ENCODE measurements around the gene ITGB7.

ITGB7 gene

DNA sequence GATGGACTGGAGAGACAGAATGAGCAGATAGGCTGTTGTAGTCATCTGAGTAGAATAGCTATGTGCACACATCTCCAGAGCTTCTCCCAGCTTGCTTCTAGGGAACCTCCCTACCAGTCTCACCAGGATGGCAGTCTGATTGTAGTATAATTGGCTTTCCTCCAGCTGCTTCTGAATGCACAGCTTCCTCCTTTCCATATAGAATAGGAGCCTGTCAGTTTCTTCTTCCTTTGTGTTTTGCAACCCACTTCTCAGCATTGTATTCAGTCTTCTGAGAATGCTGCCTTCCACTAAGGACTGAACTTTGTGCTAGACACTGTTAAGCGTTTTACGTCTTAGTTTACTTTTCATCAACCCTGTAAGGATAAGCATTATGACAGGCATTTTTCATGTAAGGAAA, 24.1 kb downstream of the ITGB7 start:
- no peak for TF ChIP-seq ZNF585B (tag by site-specific recombination; IDR thresholded peaks at IDR 0.05)
- TF ChIP-seq ZNF510 (tag by site-specific recombination; IDR thresholded peaks at IDR 0.05; ENCODE audit: insufficient replicate concordance) = no peak
- TF ChIP-seq ZIC2 (tag by site-specific recombination; IDR thresholded peaks at IDR 0.05) = peak; percentile 37; the same call in 1 of the 2 replicates
- ChIA-PET POLR2A (no interaction called here), CTCF (interaction anchor here (0.6 to 5.1 kb wide), 5 partner anchors 8 to 117 kb away, joined by 3 to 46 read pairs (median 4); no protein-coding TSS in a partner anchor)
- no peak overlapping the region for H3K27ac ChIP-seq (ENCODE audit: extremely low read depth, low read depth, low read length)
- H3K4me3 ChIP-seq (ENCODE audit: low read depth, low read length) = no peak overlapping the region
- no peaks in the 10 kb centered on the region for H3K9me3 ChIP-seq (ENCODE audit: control insufficient read depth, insufficient read depth, low read depth, low read length)
- H3K36me3 ChIP-seq (ENCODE audit: control insufficient read depth in 2 of 2, insufficient read depth in 1 of 2, low read length in 2 of 2) = peaks cover 23 to 65% of the 10 kb centered on the region in 2 experiments
- H3K4me1 ChIP-seq (ENCODE audit: control insufficient read depth, insufficient read depth, low read length) = peaks cover 10% of the 10 kb centered on the region; the same call in 1 of the 2 replicates

GRCh38 chr12:53181935-53182334, 25.1 kb downstream of the ITGB7 start:
- CTCF ChIA-PET = interaction anchor here (0.6 to 5.1 kb wide), 8 partner anchors 9 to 195 kb away, joined by 3 to 46 read pairs (median 4); no protein-coding TSS in a partner anchor
- H3K27ac ChIP-seq (ENCODE audit: extremely low read depth, low read depth, low read length) = 0 out of 2 replicates have a peak overlapping the region, but pooled peaks have one; percentile 80

DNA sequence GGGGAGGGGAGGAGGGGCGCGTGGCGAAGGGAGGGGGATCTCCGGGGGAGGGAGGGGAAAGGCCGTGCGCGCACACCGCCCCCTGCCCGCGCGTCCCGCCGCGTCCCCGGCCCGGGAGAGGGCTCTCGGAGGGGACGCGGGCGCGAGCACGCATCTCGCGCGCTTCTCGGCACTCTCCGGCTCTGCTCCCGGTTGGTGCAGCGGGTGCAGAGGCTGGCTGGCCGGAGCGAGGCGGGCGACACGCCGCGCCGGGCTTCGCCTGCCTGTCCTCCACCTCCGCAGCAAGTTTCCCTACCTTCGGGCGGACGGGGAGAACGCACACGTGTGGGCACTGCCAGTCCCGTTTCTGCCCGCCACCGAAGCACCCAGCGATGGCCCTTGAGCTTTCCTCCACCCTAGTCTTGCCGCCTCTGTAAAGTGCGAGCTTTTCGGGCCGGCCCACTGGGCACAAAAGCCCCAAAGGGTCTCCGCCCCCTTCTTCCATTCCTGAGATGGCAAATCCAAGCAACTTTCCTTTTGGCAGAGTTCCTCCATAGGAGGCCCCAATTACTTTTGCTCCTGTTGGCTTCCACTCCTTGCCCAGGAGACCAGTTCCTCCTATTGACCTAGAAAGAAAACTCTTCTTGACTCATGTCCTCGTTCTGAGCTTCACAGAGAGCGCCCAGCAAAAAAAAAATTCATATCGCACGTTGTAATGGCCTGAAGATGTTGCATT, 26.0 kb downstream of the ITGB7 start:
- peaks cover 17 to 46% of the 10 kb centered on the region in 2 experiments for H3K36me3 ChIP-seq (ENCODE audit: control insufficient read depth in 2 of 2, insufficient read depth in 1 of 2, low read length in 2 of 2)
- peak overlapping the region; percentile 80 for H3K4me3 ChIP-seq (ENCODE audit: low read depth, low read length)
- peak overlapping the region; percentile 80 for H3K27ac ChIP-seq (ENCODE audit: extremely low read depth, low read depth, low read length)
- CTCF ChIA-PET = interaction anchor here (0.7 to 5.1 kb wide), 8 partner anchors 8 to 140 kb away, joined by 3 to 46 read pairs (median 5); partner anchors contain the start of gene AAAS
- no peaks in the 10 kb centered on the region for H3K9me3 ChIP-seq (ENCODE audit: control insufficient read depth, insufficient read depth, low read depth, low read length)
- H3K4me1 ChIP-seq (ENCODE audit: control insufficient read depth, insufficient read depth, low read length) = peaks cover 14% of the 10 kb centered on the region; the same call in 1 of the 2 replicates
- POLR2A ChIA-PET = interaction anchor here (0.6 to 2.8 kb wide), 20 partner anchors 9 to 320 kb away, joined by 3 to 18 read pairs (median 4); partner anchors contain the start of genes AAAS, ESPL1, MYG1 and PFDN5
- TF ChIP-seq ZBTB26 (tag by site-specific recombination; optimal IDR thresholded peaks at IDR 0.05) (peak; percentile 94), SP3 (tag by site-specific recombination; IDR thresholded peaks at IDR 0.05) (no peak), ZNF138 (tag by site-specific recombination; IDR thresholded peaks at IDR 0.05; ENCODE audit: borderline replicate concordance) (no peak), ZFHX2 (tag by site-specific recombination; conservative IDR thresholded peaks at IDR 0.05) (peak; percentile 43), KLF16 (tag by site-specific recombination; IDR thresholded peaks at IDR 0.05) (peak; percentile 35; the same call in 1 of the 2 replicates), ZNF341 (tag by site-specific recombination; IDR thresholded peaks at IDR 0.05; ENCODE audit: low read depth) (peak; percentile 53), ZNF335 (tag by site-specific recombination; conservative IDR thresholded peaks at IDR 0.05) (peak; percentile 91), ZNF24 (tag by site-specific recombination; IDR thresholded peaks at IDR 0.05) (0 out of 2 replicates have a peak, but pooled peaks have one; percentile 1), ZNF169 (tag by site-specific recombination; IDR thresholded peaks at IDR 0.05) (no peak), ZNF449 (tag by site-specific recombination; IDR thresholded peaks at IDR 0.05) (peak; percentile 33; the same call in 1 of the 2 replicates), ZNF561 (tag by site-specific recombination; IDR thresholded peaks at IDR 0.05; ENCODE audit: borderline replicate concordance) (peak; percentile 8; the same call in 1 of the 2 replicates)

More at GRCh38 chr12:53181935-53182334, 25.1 kb downstream of the ITGB7 start:
- H3K9me3 ChIP-seq (ENCODE audit: control insufficient read depth, insufficient read depth, low read depth, low read length) = no peaks in the 10 kb centered on the region
- peaks cover 14% of the 10 kb centered on the region; the same call in 1 of the 2 replicates for H3K4me1 ChIP-seq (ENCODE audit: control insufficient read depth, insufficient read depth, low read length)
- TF ChIP-seq ZNF629 (tag by site-specific recombination; IDR thresholded peaks at IDR 0.05) (no peak), ZNF473 (tag by site-specific recombination; IDR thresholded peaks at IDR 0.05) (no peak), ZNF155 (tag by site-specific recombination; IDR thresholded peaks at IDR 0.05) (no peak), ZNF501 (tag by site-specific recombination; IDR thresholded peaks at IDR 0.05) (no peak), ZFHX2 (tag by site-specific recombination; conservative IDR thresholded peaks at IDR 0.05) (no peak), ZNF670 (tag by site-specific recombination; IDR thresholded peaks at IDR 0.05; ENCODE audit: low read depth) (no peak), ZNF514 (tag by site-specific recombination; IDR thresholded peaks at IDR 0.05) (no peak), TCF7L2 (IDR thresholded peaks at IDR 0.05; ENCODE audit: borderline replicate concordance, low read depth, low read length) (no peak), ZNF555 (tag by site-specific recombination; conservative IDR thresholded peaks at IDR 0.05) (no peak), ZNF157 (tag by site-specific recombination; IDR thresholded peaks at IDR 0.05) (no peak), IKZF3 (tag by site-specific recombination; IDR thresholded peaks at IDR 0.05) (no peak), ELK4 (IDR thresholded peaks at IDR 0.05; ENCODE audit: borderline replicate concordance, low read depth, low read length) (no peak), ZNF146 (tag by site-specific recombination; IDR thresholded peaks at IDR 0.05) (no peak), KLF10 (tag by site-specific recombination; IDR thresholded peaks at IDR 0.05) (no peak)
- TF ChIP-seq, protein P1, sequence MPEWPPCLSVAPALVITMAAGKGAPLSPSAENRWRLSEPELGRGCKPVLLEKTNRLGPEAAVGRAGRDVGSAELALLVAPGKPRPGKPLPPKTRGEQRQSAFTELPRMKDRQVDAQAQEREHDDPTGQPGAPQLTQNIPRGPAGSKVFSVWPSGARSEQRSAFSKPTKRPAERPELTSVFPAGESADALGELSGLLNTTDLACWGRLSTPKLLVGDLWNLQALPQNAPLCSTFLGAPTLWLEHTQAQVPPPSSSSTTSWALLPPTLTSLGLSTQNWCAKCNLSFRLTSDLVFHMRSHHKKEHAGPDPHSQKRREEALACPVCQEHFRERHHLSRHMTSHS (tag by site-specific recombination; IDR thresholded peaks at IDR 0.05) = no peak
- peaks cover 23 to 55% of the 10 kb centered on the region in 2 experiments for H3K36me3 ChIP-seq (ENCODE audit: control insufficient read depth in 2 of 2, insufficient read depth in 1 of 2, low read length in 2 of 2)
- POLR2A ChIA-PET = interaction anchor here (2.1 to 2.8 kb wide), 6 partner anchors 8 to 113 kb away, joined by 7 to 18 read pairs (median 14); partner anchors contain the start of genes ESPL1, PFDN5 and SPRYD3
- H3K4me3 ChIP-seq (ENCODE audit: low read depth, low read length) = peak overlapping the region; percentile 80; the same call in 1 of the 2 replicates
